Prostate gland (tissue), 2 donors: ENCODE data around the gene IL20RA. TPM values are rescaled to one million over a fixed set of nuclear protein-coding genes. Genes with fewer than 3 reads are reported as not detected.
A peak's percentile ranks its signal among the peaks of the same experiment; 100 is the strongest.

Source experiments
- DNase-seq: peaks from one replicate; pipeline ENCODE4 v3.0.0-alpha.2; 2019; ENCODE audit warnings: low spot score
- H3K27ac ChIP-seq, 2 donors: fragments of 200-600 bp; sonication (generic); 2 replicates each; pipeline ENCODE4 v1.5.1; 2017 to 2019
- H3K27me3 ChIP-seq: fragments of 200-600 bp; sonication (generic); replicated peaks from 2 replicates; pipeline ENCODE4 v1.5.1; 2019; ENCODE audit not compliant: insufficient read depth
- H3K36me3 ChIP-seq, 2 donors: fragments of 200-600 bp; sonication (generic); 1 replicate in 1 of 2; 2 replicates in 1 of 2; pipeline versions ENCODE4 v1.5.1 to v1.8.1; 2017 to 2019
- H3K4me1 ChIP-seq: fragments of 200-600 bp; sonication (generic); replicated peaks from 2 replicates; pipeline ENCODE4 v1.5.1; 2019
- H3K4me3 ChIP-seq, 2 donors: fragments of 200-600 bp; sonication (generic); 2 replicates each; pipeline ENCODE4 v1.5.1; 2017 to 2019
- H3K9me3 ChIP-seq: fragments of 200-600 bp; sonication (generic); 2 replicates; pipeline ENCODE4 v1.5.1; 2017
- POLR2A ChIP-seq: fragments of 450-650 bp; IDR thresholded peaks from one replicate; pipeline ENCODE4 v1.6.1; 2016; ENCODE audit warnings: antibody characterized with exemption, mild to moderate bottlenecking
- POLR2AphosphoS5 ChIP-seq: sonication (generic); formaldehyde crosslinking; IDR thresholded peaks from one replicate; pipeline ENCODE4 v1.6.1; 2017; ENCODE audit warnings: antibody characterized with exemption
- WGBS: methylation state at CpG from one replicate; pipeline ENCODE4 v1.1.5; 2018; 5-methylcytosine and 5-hydroxymethylcytosine counted together
- intact Hi-C: fragments of 100-400 bp; cut with DNase I; formaldehyde crosslinking; loops from one replicate; pipeline ENCODE4 v1.14.2; 2022
- total RNA-seq, 2 donors: library from RNA; depleted of rRNA; stranded (reverse); fragments of >200 nt; gene quantifications; one replicate each; pipeline ENCODE4 v1.1.0, GENCODE V29; 2016
- TF ChIP-seq, protein P1 (sequence below), 4 experiments: fragments of 200-600 bp in 2 of 4; fragments of 450-650 bp in 2 of 4; sonication (generic) in 2 of 4; IDR thresholded peaks; 1 replicate in 3 of 4; 2 replicates in 1 of 4; pipeline ENCODE4 v1.5.1; 2016 to 2019; ENCODE audit warnings: antibody characterized with exemption in 4 of 4, mild to moderate bottlenecking in 2 of 4, moderate library complexity in 2 of 4

IL20RA gene
- total RNA-seq, 2 donors from 2014 or later, result 19.9 to 25.3 TPM

GRCh38 chr6:137036566-137037300 lies 8.0 kb downstream of the IL20RA start:
- Histone ChIP-seq H3K36me3 (no peaks in the 10 kb centered on the region), H3K9me3 (no peaks in the 10 kb centered on the region), H3K27me3 (no peaks in the 10 kb centered on the region), H3K4me1 (no peaks in the 10 kb centered on the region), H3K27ac (no peak overlapping the region), H3K4me3 (no peak overlapping the region)
- TF ChIP-seq POLR2AphosphoS5 (no peak), POLR2A (no peak)
- TF ChIP-seq, protein P1, sequence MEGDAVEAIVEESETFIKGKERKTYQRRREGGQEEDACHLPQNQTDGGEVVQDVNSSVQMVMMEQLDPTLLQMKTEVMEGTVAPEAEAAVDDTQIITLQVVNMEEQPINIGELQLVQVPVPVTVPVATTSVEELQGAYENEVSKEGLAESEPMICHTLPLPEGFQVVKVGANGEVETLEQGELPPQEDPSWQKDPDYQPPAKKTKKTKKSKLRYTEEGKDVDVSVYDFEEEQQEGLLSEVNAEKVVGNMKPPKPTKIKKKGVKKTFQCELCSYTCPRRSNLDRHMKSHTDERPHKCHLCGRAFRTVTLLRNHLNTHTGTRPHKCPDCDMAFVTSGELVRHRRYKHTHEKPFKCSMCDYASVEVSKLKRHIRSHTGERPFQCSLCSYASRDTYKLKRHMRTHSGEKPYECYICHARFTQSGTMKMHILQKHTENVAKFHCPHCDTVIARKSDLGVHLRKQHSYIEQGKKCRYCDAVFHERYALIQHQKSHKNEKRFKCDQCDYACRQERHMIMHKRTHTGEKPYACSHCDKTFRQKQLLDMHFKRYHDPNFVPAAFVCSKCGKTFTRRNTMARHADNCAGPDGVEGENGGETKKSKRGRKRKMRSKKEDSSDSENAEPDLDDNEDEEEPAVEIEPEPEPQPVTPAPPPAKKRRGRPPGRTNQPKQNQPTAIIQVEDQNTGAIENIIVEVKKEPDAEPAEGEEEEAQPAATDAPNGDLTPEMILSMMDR (IDR thresholded peaks at IDR 0.05), result no peak
- DNase-seq, result no peak
- 44% methylated on average over 6 of the region's 6 CpGs for WGBS
- intact Hi-C loops, result no loop called here

GRCh38 chr6:137033828-137034227 lies 10.9 kb downstream of the IL20RA start:
- intact Hi-C loops, result no loop called here
- DNase-seq, result no peak
- WGBS, result 80% methylated on average over 2 of the region's 2 CpGs
- Histone ChIP-seq H3K4me3 (no peak overlapping the region), H3K4me1 (no peaks in the 10 kb centered on the region), H3K27me3 (no peaks in the 10 kb centered on the region), H3K36me3 (no peaks in the 10 kb centered on the region), H3K9me3 (no peaks in the 10 kb centered on the region), H3K27ac (no peak overlapping the region)
- TF ChIP-seq POLR2AphosphoS5 (no peak), POLR2A (no peak)
- TF ChIP-seq, protein P1 (IDR thresholded peaks at IDR 0.05), result no peak

DNA sequence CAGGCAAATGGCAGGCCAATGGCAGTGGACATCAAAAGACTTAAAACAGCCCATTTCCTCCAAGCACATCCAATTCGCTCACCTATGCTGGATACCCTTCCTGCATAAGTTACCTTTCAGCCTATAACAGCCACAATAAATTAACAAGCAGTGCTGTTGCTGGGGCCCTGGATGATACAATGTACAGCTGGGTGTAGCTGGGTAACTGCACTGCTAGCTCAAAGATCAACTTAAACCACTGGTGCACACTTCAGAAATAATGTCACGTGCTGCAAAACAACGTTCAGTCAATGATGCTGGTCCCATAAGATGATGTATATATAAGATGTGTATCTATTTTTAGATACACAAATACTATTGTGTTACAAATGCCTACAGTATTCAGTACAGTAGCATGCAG lies 13.6 kb downstream of the IL20RA start:
- H3K27ac ChIP-seq, result no peak overlapping the region
- 82% methylated on average over 3 of the region's 3 CpGs for WGBS
- no peaks in the 10 kb centered on the region for H3K27me3 ChIP-seq
- no peak overlapping the region for H3K4me3 ChIP-seq
- intact Hi-C loops, result no loop called here
- H3K4me1 ChIP-seq, result no peaks in the 10 kb centered on the region
- TF ChIP-seq, protein P1 (IDR thresholded peaks at IDR 0.05), result no peak
- TF ChIP-seq POLR2AphosphoS5 (no peak), POLR2A (no peak)
- no peaks in the 10 kb centered on the region for H3K9me3 ChIP-seq
- DNase-seq, result no peak
- H3K36me3 ChIP-seq, result no peaks in the 10 kb centered on the region

DNA sequence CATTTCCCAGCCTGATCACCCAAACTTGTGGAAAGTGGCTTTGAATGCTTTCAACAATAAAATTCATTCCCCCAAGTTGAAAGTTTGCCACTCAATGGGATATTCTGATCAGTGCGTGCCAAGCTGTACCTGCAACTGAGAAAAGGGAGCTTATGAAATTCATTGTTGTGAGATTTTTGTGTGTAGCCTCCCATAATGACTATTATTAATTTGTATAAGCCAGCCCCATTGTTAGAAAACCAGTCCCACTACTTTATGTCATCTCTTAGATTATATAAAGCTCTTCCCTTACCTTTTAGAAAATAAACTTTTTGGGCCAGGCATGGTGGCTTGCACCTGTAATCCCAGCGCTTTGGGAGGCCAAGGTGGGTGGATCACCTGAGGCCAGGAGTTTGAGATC lies 15.9 kb downstream of the IL20RA start:
- Histone ChIP-seq H3K9me3 (no peaks in the 10 kb centered on the region), H3K4me1 (peaks cover 3% of the 10 kb centered on the region), H3K4me3 (no peak overlapping the region), H3K27ac (no peak overlapping the region), H3K36me3 (no peaks in the 10 kb centered on the region), H3K27me3 (no peaks in the 10 kb centered on the region)
- TF ChIP-seq POLR2A, result no peak
- 50% methylated on average over 2 of the region's 2 CpGs for WGBS
- DNase-seq, result no peak
- intact Hi-C loops, result no loop called here

DNA sequence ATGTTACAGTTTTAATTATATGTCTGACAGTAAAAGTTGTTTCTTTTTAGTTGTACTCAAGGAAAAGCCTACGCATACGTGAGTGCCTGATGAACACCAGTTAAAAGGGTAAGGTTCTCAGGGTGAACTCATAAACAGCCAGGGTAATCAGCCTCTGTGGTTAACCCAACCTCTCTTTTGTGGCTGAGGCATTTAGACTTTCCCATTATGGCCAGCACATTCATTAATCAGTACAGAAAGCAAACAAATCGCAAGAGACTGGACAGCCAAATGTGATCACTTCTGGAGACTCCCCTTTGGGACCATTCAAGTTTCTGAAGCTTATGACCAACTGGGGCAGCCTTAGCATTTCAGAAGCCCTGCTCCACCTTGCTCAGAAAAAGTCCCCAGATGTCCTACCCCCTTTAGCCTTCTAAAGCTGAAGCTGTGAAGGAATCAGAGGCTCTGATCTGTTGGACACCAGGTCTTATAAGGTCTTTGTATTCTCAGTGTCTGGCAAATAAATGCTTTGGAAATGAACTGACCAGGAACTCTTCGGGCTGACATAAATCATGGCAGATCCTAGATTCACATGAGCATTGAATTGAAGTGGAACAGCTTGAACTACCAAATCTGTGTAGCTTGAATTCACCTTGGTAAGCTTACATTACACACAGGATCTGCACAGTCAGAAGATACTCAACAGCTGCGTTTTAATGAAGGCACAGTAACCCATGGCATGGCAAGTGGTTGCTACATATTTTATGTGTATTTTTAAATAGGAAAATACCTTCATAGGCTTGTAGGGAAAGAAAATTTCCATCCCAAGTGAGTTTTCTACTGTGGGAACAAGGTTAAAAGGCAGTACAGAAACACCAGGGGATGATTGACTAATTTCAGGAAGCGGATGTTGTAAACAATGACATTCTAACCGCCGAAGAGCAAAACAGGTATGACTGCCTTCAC lies 18.7 kb downstream of the IL20RA start:
- Histone ChIP-seq H3K27ac (peak overlapping the region; percentile 79 to 84), H3K4me3 (no peak overlapping the region), H3K27me3 (no peaks in the 10 kb centered on the region), H3K9me3 (no peaks in the 10 kb centered on the region), H3K36me3 (no peaks in the 10 kb centered on the region), H3K4me1 (peaks cover 3% of the 10 kb centered on the region)
- intact Hi-C loops, result no loop called here
- peak; percentile 46 for DNase-seq
- 52% methylated on average over 8 of the region's 8 CpGs for WGBS
- TF ChIP-seq POLR2A, result no peak
- TF ChIP-seq POLR2AphosphoS5, result peak; percentile 83
- TF ChIP-seq, protein P1 (IDR thresholded peaks at IDR 0.05), result no peak
